Measurements from ENCODE around the gene AKAP13.

The AKAP13 gene

DNA sequence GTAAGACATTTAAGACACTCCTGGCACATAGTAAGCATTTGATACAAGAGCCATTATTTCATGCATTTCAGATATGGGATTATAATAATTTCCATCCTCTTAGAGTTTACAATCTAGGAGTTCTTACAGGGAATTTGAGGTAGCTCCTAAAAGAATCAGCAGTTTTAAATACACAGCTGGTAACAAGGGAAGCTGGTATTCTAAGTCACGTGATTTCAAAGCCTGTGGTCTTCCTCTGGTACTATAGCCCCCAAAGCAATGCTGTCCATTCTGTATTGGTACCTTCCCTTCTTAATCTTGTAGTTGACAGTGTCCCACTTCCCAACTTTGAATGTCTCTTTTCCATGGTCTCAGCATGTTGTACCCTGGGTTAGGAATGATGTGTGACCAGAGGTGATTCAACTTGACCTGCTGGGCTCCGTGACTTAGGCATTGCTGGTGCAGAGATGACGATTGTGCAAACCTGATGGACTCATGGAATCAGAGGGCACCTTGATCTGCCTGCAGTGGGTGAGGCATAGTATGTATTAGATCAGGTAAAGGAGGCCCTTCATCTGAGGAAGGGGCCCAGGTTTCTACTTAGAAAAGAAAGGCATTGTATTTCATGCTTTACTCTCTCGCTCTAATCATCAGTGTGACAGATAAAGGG lies 122.9 kb downstream of the AKAP13 start:
- no peak overlapping the region for H3K4me3 ChIP-seq (ENCODE audit: low read depth, low read length)
- peaks cover 20% of the 10 kb centered on the region for H3K4me1 ChIP-seq (ENCODE audit: control insufficient read depth, insufficient read depth, low read length)

DNA sequence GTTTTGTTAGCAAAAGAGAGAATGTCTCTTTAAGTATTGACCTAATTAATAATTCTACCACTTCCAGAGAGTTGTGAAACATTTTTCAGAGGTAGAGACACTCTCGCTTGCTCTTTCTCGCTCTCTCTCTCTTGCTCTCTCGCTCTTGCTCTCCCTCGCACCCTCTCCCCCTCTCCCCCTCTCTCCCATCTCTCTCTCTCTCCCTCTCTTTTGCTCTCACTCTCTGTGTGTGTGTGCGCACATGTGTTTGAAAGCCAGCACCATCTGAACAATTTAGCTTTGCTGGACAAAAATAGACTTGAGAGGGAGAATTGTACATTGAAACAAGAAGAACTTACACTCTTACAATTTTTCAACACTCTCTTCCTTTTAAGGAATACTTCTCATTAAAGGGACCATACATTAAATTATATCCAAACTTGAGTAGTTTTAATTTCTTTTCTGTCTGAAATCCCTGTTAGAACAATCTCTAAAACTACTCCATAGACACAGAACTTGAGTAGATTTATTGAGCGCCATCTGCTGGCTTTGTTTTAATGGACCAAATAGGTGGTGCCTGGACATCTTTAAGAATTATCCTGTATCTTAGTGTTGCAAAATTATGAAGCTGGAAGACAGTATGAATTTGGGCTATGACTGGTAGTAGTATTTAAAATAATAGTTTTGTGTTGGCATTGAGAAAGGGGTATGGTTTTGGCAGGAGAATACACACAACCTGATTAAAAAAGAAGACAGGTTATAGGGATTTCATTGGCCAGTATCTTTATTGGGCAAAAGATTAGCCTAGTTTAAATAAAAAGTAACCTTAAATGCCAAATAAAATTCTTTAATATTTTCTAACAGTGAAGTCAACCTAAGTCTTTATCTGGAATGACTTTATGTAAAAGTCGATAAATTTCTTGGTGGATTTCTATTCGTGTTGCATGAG lies 124.6 kb downstream of the AKAP13 start:
- Histone ChIP-seq H3K9me3 (ENCODE audit: control insufficient read depth, insufficient read depth, low read length) (no peaks in the 10 kb centered on the region), H3K27me3 (ENCODE audit: control insufficient read depth, insufficient read depth, low read length) (no peaks in the 10 kb centered on the region), H3K4me1 (ENCODE audit: control insufficient read depth, insufficient read depth, low read length) (peaks cover 10% of the 10 kb centered on the region), H3K4me3 (ENCODE audit: low read depth, low read length) (no peak overlapping the region), H3K9ac (ENCODE audit: low read depth, low read length) (no peak overlapping the region), H3K36me3 (ENCODE audit: control insufficient read depth, insufficient read depth, low read length) (no peaks in the 10 kb centered on the region), H3K27ac (ENCODE audit: low read depth, low read length) (no peak overlapping the region)

More for the DNA sequence above, 122.9 kb downstream of the AKAP13 start:
- H3K27ac ChIP-seq (ENCODE audit: low read depth, low read length): no peak overlapping the region
- no peaks in the 10 kb centered on the region for H3K9me3 ChIP-seq (ENCODE audit: control insufficient read depth, insufficient read depth, low read length)
- H3K9ac ChIP-seq (ENCODE audit: low read depth, low read length): no peak overlapping the region
- H3K36me3 ChIP-seq (ENCODE audit: control insufficient read depth, insufficient read depth, low read length): no peaks in the 10 kb centered on the region
- H3K27me3 ChIP-seq (ENCODE audit: control insufficient read depth, insufficient read depth, low read length): no peaks in the 10 kb centered on the region

DNA sequence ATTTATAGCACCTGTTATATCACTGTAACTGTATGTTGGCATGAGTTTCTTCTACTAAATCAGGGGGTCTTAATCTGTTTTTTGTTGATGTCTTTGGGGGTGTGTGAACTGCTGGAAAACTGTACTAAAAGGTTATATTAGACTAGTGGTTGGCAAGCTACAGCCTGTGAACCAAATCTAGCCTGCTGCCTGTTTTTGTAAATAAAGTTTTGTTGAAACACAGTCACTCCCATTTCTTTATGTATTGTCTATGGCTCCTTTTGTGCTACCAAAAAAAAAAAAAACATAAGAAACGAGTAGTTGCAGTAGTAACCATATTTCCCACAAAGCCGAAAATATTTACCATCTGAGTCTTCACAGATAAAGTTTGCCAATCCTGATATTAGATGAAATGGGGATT lies 126.7 kb downstream of the AKAP13 start:
- H3K27me3 ChIP-seq (ENCODE audit: control insufficient read depth, insufficient read depth, low read length): no peaks in the 10 kb centered on the region
- H3K36me3 ChIP-seq (ENCODE audit: control insufficient read depth, insufficient read depth, low read length): no peaks in the 10 kb centered on the region
- H3K4me3 ChIP-seq (ENCODE audit: low read depth, low read length): no peak overlapping the region
- H3K27ac ChIP-seq (ENCODE audit: low read depth, low read length): no peak overlapping the region
- peaks cover 10% of the 10 kb centered on the region for H3K4me1 ChIP-seq (ENCODE audit: control insufficient read depth, insufficient read depth, low read length)
- H3K9me3 ChIP-seq (ENCODE audit: control insufficient read depth, insufficient read depth, low read length): no peaks in the 10 kb centered on the region
- H3K9ac ChIP-seq (ENCODE audit: low read depth, low read length): no peak overlapping the region

DNA sequence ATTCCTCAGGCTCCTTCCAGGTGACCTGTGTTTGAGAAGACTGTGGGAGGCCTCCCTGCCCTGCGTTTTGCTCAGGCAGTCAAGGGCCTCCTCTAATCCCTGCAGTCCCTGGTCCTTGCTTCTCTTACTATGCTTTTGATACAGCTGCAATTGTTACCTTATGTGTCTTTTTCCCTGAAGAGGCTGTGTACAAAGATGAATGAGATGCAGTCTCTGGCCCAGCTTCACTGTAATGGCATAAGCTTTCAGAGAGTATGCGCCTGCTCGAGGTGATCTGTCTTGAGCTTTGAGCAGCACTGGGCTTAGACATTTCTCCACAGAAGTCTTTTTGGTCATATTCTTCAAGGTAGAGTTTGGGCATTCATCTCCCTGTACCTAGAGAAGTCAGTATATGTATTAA lies 129.6 kb downstream of the AKAP13 start:
- Histone ChIP-seq H3K27me3 (ENCODE audit: control insufficient read depth, insufficient read depth, low read length) (no peaks in the 10 kb centered on the region), H3K4me1 (ENCODE audit: control insufficient read depth, insufficient read depth, low read length) (peaks cover 11% of the 10 kb centered on the region), H3K9ac (ENCODE audit: low read depth, low read length) (no peak overlapping the region), H3K4me3 (ENCODE audit: low read depth, low read length) (no peak overlapping the region), H3K9me3 (ENCODE audit: control insufficient read depth, insufficient read depth, low read length) (no peaks in the 10 kb centered on the region), H3K27ac (ENCODE audit: low read depth, low read length) (no peak overlapping the region), H3K36me3 (ENCODE audit: control insufficient read depth, insufficient read depth, low read length) (no peaks in the 10 kb centered on the region)

DNA sequence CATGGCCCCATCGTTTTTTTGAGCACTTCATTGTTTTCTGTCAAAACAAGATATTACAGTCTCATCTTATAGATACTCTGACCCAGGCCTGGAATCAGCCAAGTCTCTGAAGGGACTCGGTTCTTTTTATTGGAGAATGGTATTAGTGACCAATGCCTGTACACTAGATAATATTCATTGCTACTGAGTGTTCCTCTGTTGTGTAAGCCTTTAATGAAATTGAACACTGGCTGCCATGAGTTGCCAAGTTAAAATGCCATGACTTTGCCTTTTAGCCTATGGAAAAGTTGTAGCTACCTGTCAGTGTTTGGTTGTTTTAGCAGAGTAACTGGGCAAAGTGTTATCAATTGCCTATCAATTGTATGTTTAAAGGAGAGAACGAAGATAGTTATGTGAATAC lies 134.0 kb downstream of the AKAP13 start:
- no peak overlapping the region for H3K4me3 ChIP-seq (ENCODE audit: low read depth, low read length)
- H3K27me3 ChIP-seq (ENCODE audit: control insufficient read depth, insufficient read depth, low read length): no peaks in the 10 kb centered on the region
- peaks cover 42% of the 10 kb centered on the region for H3K4me1 ChIP-seq (ENCODE audit: control insufficient read depth, insufficient read depth, low read length)
- no peak overlapping the region for H3K9ac ChIP-seq (ENCODE audit: low read depth, low read length)
- H3K27ac ChIP-seq (ENCODE audit: low read depth, low read length): no peak overlapping the region
- no peaks in the 10 kb centered on the region for H3K36me3 ChIP-seq (ENCODE audit: control insufficient read depth, insufficient read depth, low read length)
- H3K9me3 ChIP-seq (ENCODE audit: control insufficient read depth, insufficient read depth, low read length): no peaks in the 10 kb centered on the region

DNA sequence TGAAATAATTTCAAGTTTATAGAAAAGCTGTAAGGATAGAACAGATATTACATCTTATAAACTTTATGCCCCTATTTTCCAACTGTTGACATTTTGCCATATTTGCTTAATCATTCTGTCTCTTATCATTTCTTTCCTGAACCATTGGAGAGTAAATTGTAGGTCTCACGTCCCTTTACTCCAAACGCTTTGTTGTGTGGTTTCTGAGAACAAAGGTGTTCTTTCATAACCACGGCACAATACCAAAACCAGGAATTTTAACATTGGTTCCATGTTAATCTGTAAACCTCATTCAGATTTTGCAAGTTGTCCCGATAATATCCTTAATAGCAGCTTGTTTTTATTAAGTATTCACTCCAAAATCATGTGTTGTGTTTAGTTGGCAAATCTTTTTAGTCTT lies 134.8 kb downstream of the AKAP13 start:
- H3K4me3 ChIP-seq (ENCODE audit: low read depth, low read length): no peak overlapping the region
- no peak overlapping the region for H3K27ac ChIP-seq (ENCODE audit: low read depth, low read length)
- H3K9me3 ChIP-seq (ENCODE audit: control insufficient read depth, insufficient read depth, low read length): no peaks in the 10 kb centered on the region
- no peaks in the 10 kb centered on the region for H3K36me3 ChIP-seq (ENCODE audit: control insufficient read depth, insufficient read depth, low read length)
- no peaks in the 10 kb centered on the region for H3K27me3 ChIP-seq (ENCODE audit: control insufficient read depth, insufficient read depth, low read length)
- peaks cover 42% of the 10 kb centered on the region for H3K4me1 ChIP-seq (ENCODE audit: control insufficient read depth, insufficient read depth, low read length)
- H3K9ac ChIP-seq (ENCODE audit: low read depth, low read length): no peak overlapping the region

DNA sequence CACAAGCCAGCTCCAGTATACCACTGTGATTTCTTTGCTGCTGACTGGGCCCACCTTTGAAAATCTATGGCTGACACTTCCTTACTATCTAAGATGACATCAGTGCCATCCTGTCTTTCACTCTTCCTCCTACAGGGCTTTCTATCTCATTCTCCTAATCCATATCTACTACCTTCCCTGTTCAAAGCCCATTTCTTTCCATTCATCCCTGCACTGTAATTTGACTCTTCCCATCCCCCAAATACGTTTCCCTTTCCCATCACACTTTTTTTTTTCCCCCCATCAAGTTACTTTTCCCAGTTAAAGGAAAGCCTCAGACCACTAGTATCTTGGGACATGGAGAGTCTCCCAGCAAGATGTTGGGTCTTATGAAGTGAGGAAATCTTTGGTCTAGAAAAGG lies 136.7 kb downstream of the AKAP13 start:
- H3K9me3 ChIP-seq (ENCODE audit: control insufficient read depth, insufficient read depth, low read length): no peaks in the 10 kb centered on the region
- no peak overlapping the region for H3K9ac ChIP-seq (ENCODE audit: low read depth, low read length)
- no peaks in the 10 kb centered on the region for H3K27me3 ChIP-seq (ENCODE audit: control insufficient read depth, insufficient read depth, low read length)
- H3K36me3 ChIP-seq (ENCODE audit: control insufficient read depth, insufficient read depth, low read length): peaks cover 3% of the 10 kb centered on the region; the same call in 1 of the 2 replicates
- peaks cover 44% of the 10 kb centered on the region for H3K4me1 ChIP-seq (ENCODE audit: control insufficient read depth, insufficient read depth, low read length)
- no peak overlapping the region for H3K4me3 ChIP-seq (ENCODE audit: low read depth, low read length)
- H3K27ac ChIP-seq (ENCODE audit: low read depth, low read length): no peak overlapping the region

DNA sequence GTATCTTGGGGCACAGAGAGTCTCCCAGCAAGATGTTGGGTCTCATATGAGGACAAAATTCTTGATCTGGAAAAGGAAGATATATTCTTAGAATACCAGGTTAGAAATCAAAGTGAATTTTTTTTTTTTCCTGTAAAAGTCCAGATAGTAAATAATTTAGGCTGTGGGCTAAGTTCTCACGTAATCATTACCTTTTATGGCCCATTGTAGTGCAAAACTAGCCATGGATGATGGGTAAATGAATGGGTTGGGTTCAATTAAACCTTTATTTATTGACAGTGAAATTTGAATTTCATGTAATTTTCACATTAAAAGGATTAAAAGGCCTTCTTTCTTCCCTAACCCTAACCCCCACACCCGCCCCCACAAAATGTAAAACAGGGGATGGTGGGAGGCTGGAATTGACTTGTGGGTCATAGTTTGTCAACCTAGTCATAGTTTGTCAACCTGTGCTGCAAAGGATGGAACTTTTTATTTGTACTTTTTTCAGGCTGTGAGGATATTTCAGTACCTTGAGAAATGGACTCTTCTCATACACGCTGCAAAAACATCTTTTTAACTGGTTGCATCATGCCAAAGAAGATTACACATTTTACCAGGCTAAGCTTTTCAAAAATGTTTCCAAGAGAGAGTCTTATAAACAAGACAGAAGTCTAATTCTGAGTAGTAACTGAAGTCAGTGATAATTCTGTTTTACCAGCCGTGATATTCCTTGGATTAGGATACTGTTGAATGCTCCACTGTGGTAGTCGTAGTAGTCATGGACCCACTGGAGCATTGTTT lies 138.8 kb downstream of the AKAP13 start:
- no peak overlapping the region for H3K9ac ChIP-seq (ENCODE audit: low read depth, low read length)
- H3K4me1 ChIP-seq (ENCODE audit: control insufficient read depth, insufficient read depth, low read length): peaks cover 42% of the 10 kb centered on the region
- H3K27ac ChIP-seq (ENCODE audit: low read depth, low read length): no peak overlapping the region
- H3K4me3 ChIP-seq (ENCODE audit: low read depth, low read length): no peak overlapping the region
- no peaks in the 10 kb centered on the region for H3K27me3 ChIP-seq (ENCODE audit: control insufficient read depth, insufficient read depth, low read length)
- H3K9me3 ChIP-seq (ENCODE audit: control insufficient read depth, insufficient read depth, low read length): no peaks in the 10 kb centered on the region
- H3K36me3 ChIP-seq (ENCODE audit: control insufficient read depth, insufficient read depth, low read length): peaks cover 6% of the 10 kb centered on the region; the same call in 1 of the 2 replicates

DNA sequence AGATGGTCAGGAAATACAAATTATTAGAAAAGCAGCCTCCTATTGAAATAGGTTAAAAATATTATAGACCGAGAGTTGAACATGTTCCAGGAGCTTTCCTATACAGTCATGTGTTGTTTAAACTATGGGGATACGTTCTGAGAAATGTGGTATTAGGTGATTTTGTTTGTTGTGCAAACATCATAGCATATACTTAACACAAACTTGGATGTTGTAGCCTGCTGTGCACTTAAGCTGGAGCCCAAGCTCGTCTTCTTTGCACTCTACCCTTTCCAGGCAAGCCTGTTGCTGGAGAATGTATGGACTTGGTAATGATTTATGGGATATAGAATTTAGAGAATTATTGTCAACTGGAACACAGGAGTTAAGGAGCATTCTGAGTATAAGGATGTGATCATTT lies 140.2 kb downstream of the AKAP13 start:
- H3K9me3 ChIP-seq (ENCODE audit: control insufficient read depth, insufficient read depth, low read length): no peaks in the 10 kb centered on the region

DNA sequence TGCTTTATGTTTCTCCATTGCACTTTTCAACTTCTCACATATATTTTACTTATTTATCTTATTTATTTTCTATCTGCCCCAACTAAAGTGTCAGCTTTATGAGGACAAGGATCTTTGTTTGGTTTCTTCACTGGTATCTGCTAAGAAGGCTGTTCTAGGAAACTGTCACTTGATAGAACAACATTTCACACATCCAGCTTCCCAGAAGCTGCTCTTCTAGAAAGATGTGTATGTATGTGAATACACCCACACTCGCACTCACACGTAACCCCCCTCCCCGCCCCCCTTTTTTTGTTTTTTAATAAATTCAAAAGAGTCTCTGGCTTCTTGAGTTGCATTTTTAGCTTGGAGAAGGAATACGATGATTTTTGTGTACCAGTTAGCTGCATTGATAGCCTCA lies 143.1 kb downstream of the AKAP13 start:
- no peaks in the 10 kb centered on the region for H3K27me3 ChIP-seq (ENCODE audit: control insufficient read depth, insufficient read depth, low read length)
- peaks cover 26% of the 10 kb centered on the region for H3K4me1 ChIP-seq (ENCODE audit: control insufficient read depth, insufficient read depth, low read length)
- peaks cover 9% of the 10 kb centered on the region; the same call in 1 of the 2 replicates for H3K36me3 ChIP-seq (ENCODE audit: control insufficient read depth, insufficient read depth, low read length)
- H3K4me3 ChIP-seq (ENCODE audit: low read depth, low read length): no peak overlapping the region
- no peak overlapping the region for H3K9ac ChIP-seq (ENCODE audit: low read depth, low read length)
- H3K27ac ChIP-seq (ENCODE audit: low read depth, low read length): no peak overlapping the region
- no peaks in the 10 kb centered on the region for H3K9me3 ChIP-seq (ENCODE audit: control insufficient read depth, insufficient read depth, low read length)

More for the DNA sequence above, 140.2 kb downstream of the AKAP13 start:
- Histone ChIP-seq H3K4me3 (ENCODE audit: low read depth, low read length) (no peak overlapping the region), H3K27ac (ENCODE audit: low read depth, low read length) (no peak overlapping the region), H3K36me3 (ENCODE audit: control insufficient read depth, insufficient read depth, low read length) (peaks cover 6% of the 10 kb centered on the region; the same call in 1 of the 2 replicates), H3K9ac (ENCODE audit: low read depth, low read length) (no peak overlapping the region), H3K27me3 (ENCODE audit: control insufficient read depth, insufficient read depth, low read length) (no peaks in the 10 kb centered on the region), H3K4me1 (ENCODE audit: control insufficient read depth, insufficient read depth, low read length) (peaks cover 38% of the 10 kb centered on the region)

Data from HUES48 (cell line).